Sigmoid colon (tissue), 4 donors: Measurements from ENCODE around the gene PARD3.

Experiments
- EP300 ChIP-seq, 4 donors: sonication (generic); formaldehyde crosslinking; IDR thresholded peaks; one replicate each; pipeline ENCODE4 v1.6.1; 2017; ENCODE audit warnings: antibody characterized with exemption in 4 of 4
- POLR2A ChIP-seq, 2 donors: fragments of 450-650 bp; IDR thresholded peaks; one replicate each; pipeline ENCODE4 v1.6.1; 2016; ENCODE audit warnings: antibody characterized with exemption in 2 of 2, mild to moderate bottlenecking in 2 of 2, moderate library complexity in 2 of 2
- POLR2AphosphoS5 ChIP-seq, 4 donors: sonication (generic); formaldehyde crosslinking; IDR thresholded peaks; one replicate each; pipeline ENCODE4 v1.6.1; 2017; ENCODE audit warnings: antibody characterized with exemption in 4 of 4
- TF ChIP-seq, protein P1 (sequence below), 4 experiments: fragments of 450-650 bp in 3 of 4; fragments of 200-600 bp in 1 of 4; IDR thresholded peaks; one replicate each; pipeline ENCODE4 v1.5.1; 2016 to 2019; ENCODE audit warnings: antibody characterized with exemption in 4 of 4, mild to moderate bottlenecking in 3 of 4, moderate library complexity in 2 of 4

DNA sequence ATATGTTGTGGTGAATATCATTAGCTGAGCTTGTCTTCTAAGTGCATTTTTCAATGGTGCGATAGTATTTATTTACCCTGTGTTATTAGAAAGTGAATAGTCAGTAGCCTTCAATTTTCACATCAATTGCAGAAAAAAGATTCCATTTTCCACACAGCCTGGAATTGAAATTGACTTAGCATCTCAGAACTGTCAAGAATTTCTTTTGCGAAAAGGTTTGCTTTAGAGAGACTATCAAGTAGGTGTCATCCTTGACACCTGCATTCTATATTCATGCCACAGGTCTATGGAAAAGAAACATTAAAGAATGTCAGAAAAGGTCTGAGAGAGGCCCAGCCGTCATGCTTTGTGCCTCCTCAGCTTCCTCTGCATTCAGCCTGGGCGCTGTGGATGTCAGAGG is 504.9 kb downstream of the PARD3 start:
- TF ChIP-seq, protein P1, sequence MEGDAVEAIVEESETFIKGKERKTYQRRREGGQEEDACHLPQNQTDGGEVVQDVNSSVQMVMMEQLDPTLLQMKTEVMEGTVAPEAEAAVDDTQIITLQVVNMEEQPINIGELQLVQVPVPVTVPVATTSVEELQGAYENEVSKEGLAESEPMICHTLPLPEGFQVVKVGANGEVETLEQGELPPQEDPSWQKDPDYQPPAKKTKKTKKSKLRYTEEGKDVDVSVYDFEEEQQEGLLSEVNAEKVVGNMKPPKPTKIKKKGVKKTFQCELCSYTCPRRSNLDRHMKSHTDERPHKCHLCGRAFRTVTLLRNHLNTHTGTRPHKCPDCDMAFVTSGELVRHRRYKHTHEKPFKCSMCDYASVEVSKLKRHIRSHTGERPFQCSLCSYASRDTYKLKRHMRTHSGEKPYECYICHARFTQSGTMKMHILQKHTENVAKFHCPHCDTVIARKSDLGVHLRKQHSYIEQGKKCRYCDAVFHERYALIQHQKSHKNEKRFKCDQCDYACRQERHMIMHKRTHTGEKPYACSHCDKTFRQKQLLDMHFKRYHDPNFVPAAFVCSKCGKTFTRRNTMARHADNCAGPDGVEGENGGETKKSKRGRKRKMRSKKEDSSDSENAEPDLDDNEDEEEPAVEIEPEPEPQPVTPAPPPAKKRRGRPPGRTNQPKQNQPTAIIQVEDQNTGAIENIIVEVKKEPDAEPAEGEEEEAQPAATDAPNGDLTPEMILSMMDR (IDR thresholded peaks at IDR 0.05) = no peak
- TF ChIP-seq POLR2A (IDR thresholded peaks at IDR 0.05) (no peak), POLR2AphosphoS5 (IDR thresholded peaks at IDR 0.05) (no peak), EP300 (IDR thresholded peaks at IDR 0.05) (no peak)
